Uterus (tissue), 4 donors: ENCODE measurements around the gene QSOX2. TPM values are rescaled to one million over a fixed set of nuclear protein-coding genes. Genes with fewer than 3 reads are reported as not detected.

ENCODE experiments used
- DNase-seq, 2 donors: peaks; one replicate each; pipeline ENCODE4 v3.0.0-alpha.2; 2019 to 2020
- H3K27ac ChIP-seq, 2 donors: fragments of 200-600 bp; sonication (generic); 1 replicate in 1 of 2; 2 replicates in 1 of 2; pipeline ENCODE4 v1.5.1; 2016 to 2018
- H3K27me3 ChIP-seq, 2 donors: fragments of 200-600 bp; sonication (generic); one replicate each; pipeline ENCODE4 v1.5.1; 2018 to 2019; ENCODE audit warnings: control low read depth in 1 of 2
- H3K36me3 ChIP-seq, 2 donors: fragments of 200-600 bp; sonication (generic); one replicate each; pipeline ENCODE4 v1.5.1; 2019; ENCODE audit warnings: control low read depth in 1 of 2
- H3K4me1 ChIP-seq, 2 donors: fragments of 200-600 bp; sonication (generic); one replicate each; pipeline ENCODE4 v1.5.1; 2018 to 2019; ENCODE audit warnings: control low read depth in 1 of 2
- H3K4me3 ChIP-seq, 2 donors: fragments of 200-600 bp; sonication (generic); 1 replicate in 1 of 2; 2 replicates in 1 of 2; pipeline ENCODE4 v1.5.1; 2018 to 2019; ENCODE audit warnings: mild to moderate bottlenecking in 1 of 2
- H3K9me3 ChIP-seq, 2 donors: fragments of 200-600 bp; sonication (generic); one replicate each; pipeline ENCODE4 v1.5.1; 2019; ENCODE audit warnings: control low read depth in 1 of 2
- CTCF ChIP-seq, 4 experiments: fragments of 200-600 bp in 2 of 4; fragments of 450-650 bp in 2 of 4; sonication (generic) in 2 of 4; IDR thresholded peaks; one replicate each; pipeline ENCODE4 v1.5.1; 2016 to 2019; ENCODE audit warnings: antibody characterized with exemption in 4 of 4, mild to moderate bottlenecking in 2 of 4, moderate library complexity in 1 of 4
- POLR2A ChIP-seq, 2 donors: fragments of 450-650 bp; IDR thresholded peaks; one replicate each; pipeline ENCODE4 v1.6.1; 2016; ENCODE audit warnings: antibody characterized with exemption in 2 of 2, mild to moderate bottlenecking in 1 of 2, moderate library complexity in 1 of 2
- intact Hi-C: fragments of 100-400 bp; cut with DNase I; formaldehyde crosslinking; loops from one replicate; pipeline ENCODE4 v1.15.1; 2023; ENCODE audit warnings: low total_unique reads
- total RNA-seq, 4 donors: library from RNA; depleted of rRNA in 3 of 4; stranded (reverse); fragments of >200 nt in 3 of 4; gene quantifications; one replicate each; pipeline versions ENCODE4 v1.1.0 to v1.2.4, GENCODE V29; 2014 to 2023
- donor health status: DM: yes; HTN: yes; CAD: no.

Gene QSOX2
- total RNA-seq, 4 donors from 2014 or later = 5.6 to 13.1 (median 9.2) TPM

- H3K27me3 ChIP-seq = peaks cover 0 to 4% of the 10 kb centered on the region in 2 donors
- TF ChIP-seq CTCF (IDR thresholded peaks at IDR 0.05) (no peak), POLR2A (IDR thresholded peaks at IDR 0.05) (no peak)
- no peak overlapping the region for H3K27ac ChIP-seq
- H3K4me1 ChIP-seq = no peaks in the 10 kb centered on the region
- no peaks in the 10 kb centered on the region for H3K9me3 ChIP-seq
- DNase-seq = no peak
- intact Hi-C loops = no loop called here
- no peaks in the 10 kb centered on the region for H3K36me3 ChIP-seq
- no peak overlapping the region for H3K4me3 ChIP-seq
Observed at GRCh38 chr9:136169495-136169894, 76.1 kb downstream of the QSOX2 start.

GRCh38 chr9:136163248-136163850 lies 82.3 kb downstream of the QSOX2 start:
- Histone ChIP-seq H3K36me3 (no peaks in the 10 kb centered on the region), H3K4me1 (no peaks in the 10 kb centered on the region), H3K27me3 (no peaks in the 10 kb centered on the region), H3K9me3 (no peaks in the 10 kb centered on the region), H3K27ac (no peak overlapping the region), H3K4me3 (no peak overlapping the region)
- no peak for TF ChIP-seq CTCF (IDR thresholded peaks at IDR 0.05)
- no peak for TF ChIP-seq POLR2A (IDR thresholded peaks at IDR 0.05)
- DNase-seq = no peak
- intact Hi-C loops = no loop called here

- H3K4me3 ChIP-seq = no peak overlapping the region
- peaks cover 3 to 4% of the 10 kb centered on the region in 2 donors for H3K27me3 ChIP-seq
- H3K36me3 ChIP-seq = no peaks in the 10 kb centered on the region
- H3K27ac ChIP-seq = no peak overlapping the region
- no peaks in the 10 kb centered on the region for H3K9me3 ChIP-seq
- intact Hi-C loops = no loop called here
- no peaks in the 10 kb centered on the region for H3K4me1 ChIP-seq
- no peak for DNase-seq
- no peak for TF ChIP-seq CTCF (IDR thresholded peaks at IDR 0.05)
- no peak for TF ChIP-seq POLR2A (IDR thresholded peaks at IDR 0.05)
Observed at GRCh38 chr9:136160995-136161610, 84.5 kb downstream of the QSOX2 start.

- H3K9me3 ChIP-seq = no peaks in the 10 kb centered on the region
- H3K4me3 ChIP-seq = no peak overlapping the region
- H3K4me1 ChIP-seq = no peaks in the 10 kb centered on the region
- intact Hi-C loops = no loop called here
- peaks cover 3 to 4% of the 10 kb centered on the region in 2 donors for H3K27me3 ChIP-seq
- TF ChIP-seq POLR2A (IDR thresholded peaks at IDR 0.05) = no peak
- no peak for TF ChIP-seq CTCF (IDR thresholded peaks at IDR 0.05)
- DNase-seq = no peak
- no peaks in the 10 kb centered on the region for H3K36me3 ChIP-seq
- H3K27ac ChIP-seq = no peak overlapping the region
Observed at GRCh38 chr9:136160381-136160841, 85.2 kb downstream of the QSOX2 start.

GRCh38 chr9:136159851-136160250 lies 85.8 kb downstream of the QSOX2 start:
- no peaks in the 10 kb centered on the region for H3K36me3 ChIP-seq
- H3K27ac ChIP-seq = no peak overlapping the region
- TF ChIP-seq POLR2A (IDR thresholded peaks at IDR 0.05) = no peak
- no peak for TF ChIP-seq CTCF (IDR thresholded peaks at IDR 0.05)
- H3K27me3 ChIP-seq = peaks cover 3 to 4% of the 10 kb centered on the region in 2 donors
- H3K4me3 ChIP-seq = no peak overlapping the region
- H3K4me1 ChIP-seq = no peaks in the 10 kb centered on the region
- no peak for DNase-seq
- intact Hi-C loops = no loop called here
- no peaks in the 10 kb centered on the region for H3K9me3 ChIP-seq
